C4-2B (cell line): ENCODE measurements around the gene TOB1.

Source experiments
- ZFX ChIP-seq: fragments of 450-650 bp; IDR thresholded peaks from 2 replicates; pipeline ENCODE4 v1.6.1; 2017
- TF ChIP-seq, protein P1 (sequence below): fragments of 450-650 bp; conservative IDR thresholded peaks from 2 replicates; pipeline ENCODE4 v1.5.1; 2017; ENCODE audit warnings: mild to moderate bottlenecking

DNA sequence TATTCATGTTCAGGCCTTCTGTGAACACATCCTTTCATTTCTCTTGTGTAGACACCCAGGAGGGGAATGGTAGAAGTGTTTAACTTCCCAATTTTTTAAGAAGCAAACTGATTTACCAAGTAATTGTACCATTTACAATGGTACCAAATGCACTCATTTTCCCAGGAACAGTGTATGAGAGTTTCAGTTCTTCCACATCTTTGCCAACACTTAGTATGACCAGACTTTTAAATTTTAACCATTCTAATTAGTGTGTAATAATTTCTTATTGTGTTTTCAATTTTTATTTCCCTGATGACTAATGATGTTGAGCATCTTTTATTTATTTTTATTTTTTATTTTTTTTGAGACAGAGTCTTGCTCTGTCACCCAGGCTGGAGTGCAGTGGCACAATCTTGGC lies 41.0 kb downstream of the TOB1 start:
- TF ChIP-seq, protein P1, sequence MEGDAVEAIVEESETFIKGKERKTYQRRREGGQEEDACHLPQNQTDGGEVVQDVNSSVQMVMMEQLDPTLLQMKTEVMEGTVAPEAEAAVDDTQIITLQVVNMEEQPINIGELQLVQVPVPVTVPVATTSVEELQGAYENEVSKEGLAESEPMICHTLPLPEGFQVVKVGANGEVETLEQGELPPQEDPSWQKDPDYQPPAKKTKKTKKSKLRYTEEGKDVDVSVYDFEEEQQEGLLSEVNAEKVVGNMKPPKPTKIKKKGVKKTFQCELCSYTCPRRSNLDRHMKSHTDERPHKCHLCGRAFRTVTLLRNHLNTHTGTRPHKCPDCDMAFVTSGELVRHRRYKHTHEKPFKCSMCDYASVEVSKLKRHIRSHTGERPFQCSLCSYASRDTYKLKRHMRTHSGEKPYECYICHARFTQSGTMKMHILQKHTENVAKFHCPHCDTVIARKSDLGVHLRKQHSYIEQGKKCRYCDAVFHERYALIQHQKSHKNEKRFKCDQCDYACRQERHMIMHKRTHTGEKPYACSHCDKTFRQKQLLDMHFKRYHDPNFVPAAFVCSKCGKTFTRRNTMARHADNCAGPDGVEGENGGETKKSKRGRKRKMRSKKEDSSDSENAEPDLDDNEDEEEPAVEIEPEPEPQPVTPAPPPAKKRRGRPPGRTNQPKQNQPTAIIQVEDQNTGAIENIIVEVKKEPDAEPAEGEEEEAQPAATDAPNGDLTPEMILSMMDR: no peak
- TF ChIP-seq ZFX: no peak
